GM21737 (cell line): Measurements from ENCODE around the gene CUL3.

ENCODE experiments used
- ATAC-seq: cut with Tn5 transposase; IDR thresholded peaks from one replicate; pipeline ENCODE4 v1.9.1; 2021; ENCODE audit warnings: mild to moderate bottlenecking, moderate library complexity; ENCODE audit not compliant: unreplicated experiment

The CUL3 gene

DNA sequence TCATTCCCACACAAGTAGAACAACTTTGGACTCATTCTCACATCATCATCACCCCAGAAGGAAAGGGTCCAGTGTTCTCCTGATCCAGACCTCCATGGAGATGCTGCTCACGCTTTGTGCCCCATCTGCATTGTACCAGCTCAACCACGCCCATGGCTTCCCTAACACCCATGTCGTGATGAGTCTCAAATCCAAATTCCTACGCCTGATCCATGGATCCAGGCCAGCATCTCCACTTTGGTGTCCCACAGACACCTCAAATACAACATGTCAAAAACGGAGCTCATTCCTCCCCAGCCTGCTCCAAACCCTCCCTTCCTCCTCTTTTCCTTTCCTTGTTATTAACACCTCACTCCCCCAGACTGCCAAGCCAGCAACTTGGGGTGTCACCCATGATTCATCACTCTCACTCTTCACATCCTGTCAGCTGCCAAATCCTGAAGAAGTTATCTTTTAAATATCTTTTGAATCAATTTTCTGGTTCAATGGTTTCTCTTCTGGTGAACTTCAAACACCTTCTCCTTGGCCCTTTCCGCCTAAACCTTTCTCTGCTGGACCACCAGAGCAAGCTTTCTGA, 153.1 kb downstream of the CUL3 start:
- no peak for ATAC-seq

DNA sequence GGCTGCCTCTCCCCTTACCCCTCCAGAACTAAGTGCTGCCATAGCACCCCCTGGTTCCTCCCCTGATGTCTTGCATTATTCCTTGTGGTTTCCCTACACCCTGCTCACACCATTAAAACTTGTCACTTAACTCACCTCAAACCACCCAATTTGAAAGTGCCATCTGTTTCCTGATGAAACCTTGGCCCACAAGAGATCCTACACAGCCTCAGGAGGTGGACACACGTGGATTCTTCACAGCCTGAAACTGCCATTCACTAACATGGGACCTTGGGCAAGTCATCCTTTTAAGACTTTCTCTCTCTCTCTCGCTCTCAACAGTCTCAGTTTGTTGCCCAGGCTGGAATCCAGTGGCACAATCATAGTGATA, 155.7 kb downstream of the CUL3 start:
- no peak for ATAC-seq

DNA sequence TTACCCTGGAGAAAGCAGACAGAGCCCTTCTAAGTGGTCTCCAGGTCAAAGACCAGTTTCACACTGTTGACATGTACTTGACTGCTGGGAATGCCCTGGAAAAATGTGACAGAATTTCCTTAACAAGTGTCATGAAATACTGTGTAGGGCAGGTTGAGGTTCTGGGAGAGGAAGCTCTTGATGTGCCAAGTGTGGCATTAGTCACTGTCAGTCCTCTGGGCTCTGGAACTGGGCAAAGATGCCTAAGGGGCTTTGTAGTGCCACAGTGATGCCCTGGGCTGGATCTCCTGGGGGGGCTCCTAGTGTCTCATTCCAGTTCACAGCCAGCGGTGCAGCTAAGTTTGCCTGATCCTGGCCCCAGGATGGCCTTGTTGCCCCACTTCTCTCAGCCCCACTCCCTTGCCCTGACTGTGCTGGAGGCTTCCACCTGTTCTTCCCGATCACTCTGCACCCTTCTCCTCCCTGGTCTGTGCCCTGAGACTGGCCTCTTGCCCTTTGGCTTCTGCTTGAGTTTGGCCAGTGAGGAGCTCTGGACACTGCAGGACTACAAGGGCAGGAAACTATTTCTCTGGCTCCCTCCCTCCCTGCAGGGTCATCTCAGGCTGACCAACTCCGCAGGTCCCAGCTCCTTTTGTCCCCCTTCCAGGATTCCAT, 156.2 kb downstream of the CUL3 start:
- ATAC-seq: no peak

DNA sequence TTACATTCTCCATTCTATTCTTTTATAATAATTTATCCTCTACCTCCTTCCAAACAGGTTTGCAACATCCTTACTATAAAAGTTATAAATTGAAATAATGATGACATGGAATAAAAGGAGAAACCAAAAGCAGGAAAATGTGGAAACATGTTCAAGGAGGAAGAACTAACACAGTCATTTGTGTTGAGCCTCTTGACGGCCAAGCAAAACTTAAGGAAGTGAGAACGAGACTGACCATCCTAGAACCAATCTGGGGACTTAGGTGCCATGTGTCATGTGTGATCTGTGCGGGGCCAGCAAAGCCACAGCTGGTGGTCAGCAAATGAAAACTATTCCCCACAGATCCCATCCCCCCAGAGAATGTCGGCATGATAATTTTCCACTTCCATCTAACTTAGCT, 157.7 kb downstream of the CUL3 start:
- no peak for ATAC-seq

DNA sequence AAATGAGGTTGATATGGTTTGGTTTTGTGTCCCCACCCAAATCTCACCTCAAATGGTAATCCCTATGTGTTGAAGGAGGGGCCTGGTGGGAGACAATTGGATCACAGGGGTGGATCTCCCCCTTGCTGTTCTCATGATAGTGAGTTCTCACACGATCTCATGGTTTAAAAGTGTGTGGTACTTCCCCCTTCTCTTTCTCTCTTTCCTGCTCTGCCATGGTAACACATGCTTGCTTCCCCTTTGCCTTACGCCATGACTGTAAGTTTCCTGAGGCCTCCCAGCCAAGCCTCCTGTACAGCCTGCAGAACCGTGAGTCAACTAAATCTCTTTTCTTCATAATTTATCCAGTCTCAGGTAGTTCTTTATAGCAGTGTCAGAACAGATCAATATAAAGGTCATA, 158.5 kb downstream of the CUL3 start:
- no peak for ATAC-seq

DNA sequence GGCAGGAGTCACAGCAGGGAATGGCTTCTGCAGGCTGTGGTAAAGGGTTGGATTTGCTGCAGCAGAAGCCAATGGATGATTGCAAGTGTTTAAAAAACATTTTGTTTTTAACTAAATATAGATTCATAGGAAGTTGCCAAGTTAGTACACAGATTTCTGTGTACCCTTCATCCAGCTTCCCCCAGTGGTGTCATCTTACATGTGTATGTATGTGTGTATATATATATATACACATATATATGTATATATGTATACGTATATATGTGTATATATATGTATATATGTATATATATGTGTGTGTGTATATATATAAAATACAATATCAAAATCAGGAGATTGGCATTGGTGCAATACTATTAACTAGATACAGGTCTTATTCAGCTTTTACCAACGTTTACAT, 164.1 kb downstream of the CUL3 start:
- ATAC-seq: no peak
